SK-N-SH (cell line): ENCODE results near the gene LLGL1.

Source experiments
- POLR2AphosphoS5 ChIP-seq: IDR thresholded peaks from 2 replicates; pipeline ENCODE4 v1.6.1; 2012; ENCODE audit warnings: low read depth, low read length
- RCOR1 ChIP-seq: fragments of 150-350 bp; IDR thresholded peaks from 2 replicates; pipeline ENCODE4 v1.6.1; 2017; ENCODE audit warnings: antibody characterized with exemption, low read length
- REST ChIP-seq: IDR thresholded peaks from 2 replicates; pipeline ENCODE4 v1.6.1; 2012; ENCODE audit warnings: mild to moderate bottlenecking, low read depth, low read length, moderate library complexity
- TAF1 ChIP-seq: IDR thresholded peaks from 2 replicates; pipeline ENCODE4 v1.6.1; 2012; ENCODE audit warnings: low read depth, mild to moderate bottlenecking, low read length, moderate library complexity, borderline replicate concordance

- no peak for TF ChIP-seq RCOR1
- TF ChIP-seq POLR2AphosphoS5 = no peak
- TF ChIP-seq REST = no peak
- TF ChIP-seq TAF1 = no peak
Measured at GRCh38 chr17:18246109-18246725, 20.8 kb downstream of the LLGL1 start.
